ENCODE measurements around the gene PLXDC1.
"Not testable (repeated sequence)": the region's sequence is repeated elsewhere in the genome, so short reads cannot be mapped to it uniquely, and the experiment has no call there.

The PLXDC1 gene

DNA sequence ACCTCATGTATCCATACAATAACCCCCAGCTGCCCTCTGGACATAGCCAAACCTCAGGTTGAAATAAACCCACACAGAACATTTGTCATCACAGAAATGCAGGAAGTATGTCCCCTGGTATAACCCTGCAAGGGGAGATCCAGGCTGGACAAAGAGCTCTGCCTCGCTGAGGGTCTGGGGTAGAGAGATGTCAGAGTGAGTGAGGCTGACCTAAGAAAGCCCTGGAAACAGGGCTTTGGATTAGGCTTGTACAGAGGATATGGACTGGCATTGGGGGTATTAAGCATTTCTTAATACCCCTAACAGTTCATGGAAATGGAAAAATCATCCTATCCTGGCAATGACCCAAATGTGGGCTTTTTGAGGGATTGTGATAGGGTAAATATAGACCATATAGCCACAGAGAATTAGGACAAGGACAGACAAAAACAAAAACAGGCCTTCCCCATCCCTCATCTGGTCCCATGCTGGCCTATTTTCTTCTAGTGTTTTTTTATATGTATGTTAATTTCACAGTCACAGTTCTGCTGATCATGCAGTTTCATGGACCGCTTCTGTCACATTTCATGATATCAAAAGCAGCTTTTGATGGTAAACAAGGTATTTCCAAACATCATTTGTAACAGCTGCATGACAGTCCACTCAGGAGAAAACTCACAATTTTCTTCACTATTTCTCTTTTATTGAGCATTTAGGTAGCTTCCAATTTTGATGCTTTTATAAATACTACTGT is 26.1 kb downstream of the PLXDC1 start:
- DNase-seq (ENCODE audit: low read depth in 2 of 2): no peak

DNA sequence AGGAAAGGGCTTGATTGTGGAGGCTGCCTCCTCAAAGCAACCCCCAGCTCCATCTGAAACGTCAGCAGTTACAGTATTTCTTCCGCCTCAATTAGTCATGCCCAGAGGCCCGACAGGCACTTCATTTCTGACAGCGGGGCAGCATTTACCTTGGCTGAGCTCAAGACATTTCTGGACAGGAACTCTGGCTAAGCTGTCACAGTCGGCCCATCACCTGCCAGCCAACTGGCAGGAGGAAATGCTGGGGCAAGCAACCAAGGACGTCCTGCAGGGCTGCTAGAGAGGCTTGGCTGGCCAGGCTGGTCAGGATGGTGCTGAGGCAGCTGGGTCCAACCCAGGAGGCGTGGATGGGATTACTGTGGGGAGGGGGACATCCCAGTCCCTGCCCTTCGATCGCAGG is 27.8 kb downstream of the PLXDC1 start:
- DNase-seq (ENCODE audit: low read depth in 2 of 2): no peak

DNA sequence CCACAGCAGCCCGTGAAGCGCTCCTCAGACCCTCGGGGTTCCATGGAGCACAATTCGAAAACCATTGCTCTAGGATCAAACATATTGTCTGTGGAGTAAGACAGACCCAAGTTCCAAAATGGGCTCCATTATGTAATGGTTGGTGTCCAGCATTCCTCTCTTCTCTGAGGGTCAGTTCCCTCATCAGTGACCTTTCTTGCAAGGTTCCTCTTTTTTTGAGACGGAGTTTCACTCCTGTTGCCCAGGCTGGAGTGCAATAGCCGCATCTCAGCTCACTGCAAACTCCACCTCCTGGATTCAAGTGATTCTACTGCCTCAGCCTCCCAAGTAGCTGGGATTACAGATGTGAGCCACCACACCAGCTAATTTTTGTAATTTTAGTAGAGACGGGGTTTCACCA is 28.4 kb downstream of the PLXDC1 start:
- DNase-seq (ENCODE audit: low read depth in 2 of 2): no peak

DNA sequence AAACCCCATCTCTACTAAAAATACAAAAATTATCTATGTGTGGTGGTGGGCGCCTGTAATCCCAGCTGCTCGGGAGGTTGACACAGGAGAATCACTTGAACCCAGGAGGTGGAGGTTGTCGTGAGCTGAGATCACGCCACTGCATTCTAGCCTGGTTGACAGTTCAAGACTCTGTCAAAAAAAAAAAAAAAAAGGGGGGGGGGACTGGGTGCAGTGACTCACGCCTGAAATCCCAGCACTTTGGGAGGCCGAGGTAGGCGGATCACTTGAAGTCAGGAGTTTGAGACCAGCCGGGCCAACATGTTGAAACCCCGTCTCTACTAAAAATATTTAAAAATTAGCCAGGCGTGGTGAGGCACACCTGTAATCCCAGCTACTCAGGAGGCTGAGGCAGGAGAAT is 29.5 kb downstream of the PLXDC1 start:
- DNase-seq (ENCODE audit: low read depth in 2 of 2): not testable (repeated sequence)

DNA sequence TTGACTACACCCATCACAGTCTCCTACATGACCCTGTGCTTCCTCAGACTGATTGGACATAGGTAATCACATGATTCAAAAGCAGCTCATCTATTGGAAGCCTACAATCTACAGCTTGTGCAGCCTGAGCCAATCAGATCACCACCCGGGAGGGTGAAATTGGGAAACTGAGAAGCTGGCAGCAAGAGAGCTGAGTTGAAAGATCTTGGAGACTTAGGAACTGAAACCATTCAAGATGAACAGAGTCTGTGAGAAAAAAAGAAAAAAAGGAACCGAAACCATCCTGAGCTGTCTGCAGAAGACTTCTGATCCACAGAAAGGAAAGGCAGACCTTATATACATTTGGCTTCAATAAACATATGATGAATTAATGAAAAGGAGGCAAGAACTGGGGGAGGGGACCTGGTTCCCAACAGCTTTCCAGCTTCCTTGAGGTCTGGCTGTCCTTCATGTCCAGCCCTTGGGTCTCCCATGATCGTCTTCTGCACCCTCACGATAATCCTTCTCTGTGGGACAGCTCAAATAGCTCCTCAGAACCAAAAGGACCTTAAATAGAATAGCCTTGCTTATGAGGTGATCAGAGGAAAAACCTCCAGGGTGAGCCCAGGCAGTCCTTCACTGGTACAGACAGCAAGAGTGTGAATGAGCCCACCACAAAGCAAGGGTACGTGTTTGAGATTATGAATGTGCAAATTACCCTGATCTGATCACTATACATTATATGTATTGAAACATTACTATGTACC is 32.6 kb downstream of the PLXDC1 start:
- DNase-seq (ENCODE audit: low read depth in 2 of 2): no peak

DNA sequence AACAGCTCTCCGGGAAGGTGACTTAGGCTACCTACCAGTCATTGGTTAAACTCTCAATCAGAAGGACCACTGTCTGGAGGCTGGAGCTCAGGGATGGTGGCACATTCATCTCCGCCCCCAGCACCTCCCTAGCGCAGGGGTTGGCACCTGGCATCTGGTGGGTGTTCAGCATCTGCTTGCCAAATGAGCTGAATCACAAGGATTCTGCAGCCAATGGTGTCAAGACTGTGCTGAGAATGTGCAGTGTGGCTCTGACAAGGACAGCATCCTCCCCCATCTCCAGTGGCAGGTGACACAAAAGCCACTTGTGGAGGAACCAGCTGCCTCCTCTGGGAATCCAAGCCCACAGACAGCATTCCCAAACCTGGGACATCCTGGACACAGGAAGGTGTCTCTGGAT is 35.2 kb downstream of the PLXDC1 start:
- DNase-seq (ENCODE audit: low read depth in 2 of 2): no peak

DNA sequence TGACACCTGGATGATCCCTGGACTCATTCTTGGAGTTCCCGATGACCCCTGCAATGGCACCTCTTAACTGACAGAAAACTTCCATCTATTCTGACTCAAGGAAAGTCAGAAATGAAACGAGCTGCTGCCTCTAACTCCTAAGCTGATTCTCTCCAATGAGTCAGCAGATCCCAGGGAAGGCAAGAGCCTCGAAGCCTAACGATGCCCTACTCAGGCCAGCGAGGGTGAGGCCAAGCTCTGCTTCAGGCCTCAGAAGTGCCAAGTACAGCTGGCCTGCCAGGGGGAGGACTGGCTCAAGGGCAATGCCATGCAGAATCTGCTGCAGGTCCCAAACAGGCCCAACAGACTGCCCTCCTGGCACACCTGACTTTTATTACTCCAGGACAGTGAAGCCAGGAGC is 36.3 kb downstream of the PLXDC1 start:
- DNase-seq (ENCODE audit: low read depth in 2 of 2): no peak

DNA sequence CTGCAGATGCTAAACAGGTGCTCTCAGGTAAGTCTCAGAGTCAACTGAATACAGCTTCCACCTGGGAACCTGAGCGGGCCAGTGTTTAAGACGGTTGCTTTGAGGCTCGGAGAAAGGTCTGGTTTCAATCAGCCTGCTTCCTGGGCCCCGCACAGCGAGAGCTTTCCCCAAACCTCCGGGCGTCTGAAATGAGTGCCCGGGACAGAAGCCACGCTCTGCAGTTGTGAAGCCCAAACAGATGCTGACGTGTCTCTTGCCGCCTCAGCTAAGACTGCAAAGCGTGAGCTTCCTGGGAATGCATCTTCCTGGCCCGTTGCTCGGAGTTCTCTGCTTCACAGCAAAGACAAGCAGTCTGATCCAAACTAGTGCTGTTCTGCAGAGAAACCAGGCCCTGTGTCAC is 36.7 kb downstream of the PLXDC1 start:
- DNase-seq (ENCODE audit: low read depth in 2 of 2): no peak

DNA sequence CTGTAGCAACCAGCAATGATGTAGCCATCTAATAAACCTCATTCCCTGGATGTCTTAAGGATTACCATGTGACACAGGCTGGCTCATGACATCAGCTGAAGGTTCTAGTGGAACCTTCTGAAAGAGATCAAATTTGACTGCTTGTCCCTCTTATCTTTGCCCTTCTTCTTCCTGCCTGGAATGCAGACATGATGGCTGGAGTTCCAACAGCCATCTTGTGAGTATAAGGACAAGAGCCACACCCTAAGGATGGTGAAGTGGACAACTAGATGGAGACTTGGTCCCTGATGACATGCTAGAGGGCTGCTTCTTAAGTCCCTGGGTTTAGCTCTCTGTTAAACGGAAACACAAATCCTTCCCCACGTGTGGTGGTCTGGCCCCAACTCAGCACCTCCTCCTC is 37.6 kb downstream of the PLXDC1 start:
- DNase-seq (ENCODE audit: low read depth in 2 of 2): no peak

DNA sequence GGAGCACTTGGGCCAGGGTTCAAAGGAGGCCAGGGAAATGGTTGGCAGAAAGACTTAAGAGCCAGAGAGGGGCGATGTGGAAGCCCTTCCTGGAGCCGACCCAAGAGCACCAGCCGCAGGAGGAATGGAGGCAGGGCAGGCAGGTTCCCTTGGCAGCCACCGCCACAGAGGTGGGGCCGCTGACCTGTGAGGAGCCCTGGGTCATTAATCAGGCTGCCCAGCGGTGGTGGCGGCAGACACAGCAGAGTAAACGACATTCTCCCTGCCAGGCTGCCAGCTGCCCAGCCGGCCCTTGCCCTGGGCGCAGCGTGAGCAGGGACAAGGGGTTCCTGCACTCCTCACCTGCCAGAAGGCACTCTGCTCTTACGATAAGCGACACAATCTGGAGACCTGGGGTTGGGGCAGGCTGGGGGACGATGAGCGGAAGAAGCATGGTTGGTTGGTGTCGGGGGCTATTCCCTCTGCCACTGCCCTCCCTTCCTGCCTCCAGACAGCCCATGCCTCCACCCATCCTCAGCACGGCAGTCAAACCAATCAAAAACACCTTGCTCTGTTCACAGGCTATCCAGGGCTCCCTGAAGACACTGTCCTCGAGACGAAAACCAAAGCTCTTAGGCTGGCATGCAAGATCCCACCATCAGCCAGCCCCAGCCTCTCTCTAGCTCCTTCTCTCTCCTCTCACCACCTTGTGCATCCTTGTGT is 40.9 kb downstream of the PLXDC1 start:
- no peak for DNase-seq (ENCODE audit: low read depth in 2 of 2)

DNA sequence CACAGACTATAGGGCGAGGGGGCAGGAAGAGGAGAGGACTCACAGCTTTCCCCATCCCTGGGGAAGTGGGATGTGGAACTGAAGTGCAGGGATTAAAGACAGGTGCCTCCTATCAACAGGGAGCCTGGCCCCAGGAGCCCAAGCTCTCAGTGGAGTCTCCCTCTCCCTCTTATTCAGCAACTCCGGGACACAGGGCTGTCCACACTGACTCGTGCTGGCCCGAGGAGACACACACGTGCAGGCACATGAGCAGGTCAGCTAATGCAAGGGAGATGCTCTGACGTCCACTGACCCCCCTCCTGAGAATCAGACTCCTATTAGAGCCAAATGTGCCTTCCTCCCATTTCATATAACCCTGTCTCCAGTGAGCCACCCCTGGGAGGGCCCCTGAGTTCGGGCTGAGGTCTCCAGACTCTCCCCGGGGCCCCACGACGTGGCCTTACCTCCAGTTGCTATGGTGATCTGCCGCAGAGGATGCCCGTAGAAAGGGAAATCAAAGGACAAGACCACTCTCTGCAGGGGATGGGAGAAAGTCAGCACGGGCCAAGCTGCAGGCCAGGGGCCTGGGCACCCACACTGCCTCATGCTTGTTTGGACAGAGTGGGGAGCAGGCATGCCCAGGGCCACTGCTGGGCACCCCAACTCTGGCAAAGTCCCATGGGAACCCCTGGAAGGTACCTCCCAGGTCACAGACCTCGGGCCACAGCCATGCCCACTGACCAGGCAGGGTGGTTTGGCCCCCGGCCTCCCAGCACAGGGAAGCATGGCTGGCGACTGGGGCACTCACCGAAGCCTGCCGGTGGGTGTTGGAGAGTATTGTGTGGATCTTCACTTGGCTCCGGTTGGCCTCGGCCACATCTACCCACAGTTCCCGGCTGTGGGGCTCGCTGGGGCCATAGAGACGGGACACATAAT is 42.7 kb downstream of the PLXDC1 start:
- no peak for DNase-seq (ENCODE audit: low read depth in 2 of 2)

DNA sequence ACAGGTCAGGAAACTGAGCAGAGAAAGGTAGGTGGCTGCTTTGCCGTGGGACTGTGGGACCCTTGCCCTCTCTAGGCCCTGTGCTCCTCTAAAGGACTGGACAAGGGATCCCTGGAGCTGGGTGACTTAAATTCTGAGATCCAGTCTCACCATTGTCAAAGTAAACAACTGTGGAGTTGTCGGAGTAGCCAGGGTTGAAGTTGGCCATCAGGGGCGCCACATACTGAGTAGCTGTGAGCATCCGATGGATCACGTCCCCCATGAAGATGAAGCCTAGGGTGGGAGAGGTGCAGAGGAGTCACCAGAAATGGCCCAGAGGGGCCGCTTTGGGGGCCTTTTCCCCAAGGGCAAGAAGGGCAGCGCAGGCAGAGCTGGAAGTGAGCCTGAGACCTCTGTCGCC is 43.5 kb downstream of the PLXDC1 start:
- no peak for DNase-seq (ENCODE audit: low read depth in 2 of 2)

DNA sequence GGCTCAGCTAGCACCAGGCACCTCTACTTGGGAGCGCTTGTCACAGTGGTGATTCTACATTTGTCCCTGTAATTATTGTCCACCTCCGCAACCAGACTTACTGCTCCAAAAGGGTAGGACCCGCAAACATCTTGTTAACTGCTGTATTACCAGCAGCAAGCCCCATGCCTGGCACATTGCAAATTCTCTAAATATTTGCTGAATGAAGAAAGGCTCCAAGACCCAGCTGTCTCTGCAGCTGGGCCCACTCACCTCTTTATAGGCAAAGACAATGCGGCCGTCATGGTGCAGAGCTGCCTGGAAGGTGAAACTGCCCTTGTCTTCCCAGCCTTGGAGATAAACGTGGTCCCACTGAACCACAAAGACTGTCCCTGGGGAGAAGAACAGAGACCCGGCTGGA is 44.3 kb downstream of the PLXDC1 start:
- no peak for DNase-seq (ENCODE audit: low read depth in 2 of 2)

DNA sequence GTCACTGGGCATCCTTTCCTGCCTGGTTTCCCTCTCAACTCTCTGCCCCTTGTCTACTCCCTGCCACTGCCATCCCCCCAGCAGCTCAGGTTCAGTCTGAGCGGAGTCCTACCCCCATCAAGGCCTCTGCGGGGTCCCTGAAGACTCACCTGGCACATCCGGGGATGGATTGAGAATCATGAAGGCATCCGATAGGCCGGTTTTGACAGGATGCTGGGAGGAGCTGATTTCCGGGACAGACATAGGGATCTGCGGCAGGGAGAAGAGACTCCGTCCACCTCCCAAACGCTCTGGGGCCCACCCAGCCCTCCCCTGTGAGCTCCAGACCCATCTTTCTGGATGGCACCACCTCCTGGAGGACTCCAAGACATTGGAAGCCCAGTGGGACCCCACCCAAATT is 45.7 kb downstream of the PLXDC1 start:
- DNase-seq (ENCODE audit: low read depth in 2 of 2): no peak

DNA sequence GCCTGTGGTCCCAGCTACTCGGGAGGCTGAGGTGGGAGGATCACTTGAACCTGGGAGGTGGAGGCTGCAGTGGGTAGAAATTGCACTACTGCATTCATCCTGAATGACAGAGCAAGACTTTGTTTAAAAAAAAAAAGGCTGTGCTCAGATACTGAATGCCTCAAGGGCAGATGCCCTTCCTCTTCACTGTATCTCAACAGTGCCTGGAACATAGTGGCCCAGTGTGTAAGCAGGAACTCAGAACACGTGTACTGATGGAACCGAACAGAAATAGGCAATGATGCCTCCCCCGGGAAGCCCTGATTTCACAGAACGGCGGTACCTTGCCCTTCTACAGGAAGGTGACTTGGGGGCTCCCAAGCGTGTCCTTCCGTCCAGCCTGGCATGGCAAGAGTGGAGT is 46.8 kb downstream of the PLXDC1 start:
- DNase-seq (ENCODE audit: low read depth in 2 of 2): no peak

DNA sequence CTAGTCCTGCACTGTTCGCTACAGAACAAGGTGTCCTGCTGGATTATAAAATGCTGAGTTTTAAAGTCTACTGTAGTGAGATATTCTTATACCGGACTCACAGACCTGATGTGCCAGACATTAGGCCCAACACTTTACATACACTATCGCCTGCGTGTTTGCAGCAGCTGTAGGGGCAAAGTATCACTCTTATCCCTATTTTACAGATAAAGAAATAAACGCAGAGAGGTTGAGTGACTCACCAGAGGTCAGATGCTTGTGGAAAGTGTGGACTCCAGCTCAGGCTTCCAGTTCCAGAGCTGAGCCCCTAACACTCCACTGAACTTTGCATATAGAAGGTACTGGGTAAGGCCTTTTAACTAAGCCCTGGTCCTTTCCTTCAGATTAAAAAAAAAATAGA is 47.4 kb downstream of the PLXDC1 start:
- no peak for DNase-seq (ENCODE audit: low read depth in 2 of 2)

DNA sequence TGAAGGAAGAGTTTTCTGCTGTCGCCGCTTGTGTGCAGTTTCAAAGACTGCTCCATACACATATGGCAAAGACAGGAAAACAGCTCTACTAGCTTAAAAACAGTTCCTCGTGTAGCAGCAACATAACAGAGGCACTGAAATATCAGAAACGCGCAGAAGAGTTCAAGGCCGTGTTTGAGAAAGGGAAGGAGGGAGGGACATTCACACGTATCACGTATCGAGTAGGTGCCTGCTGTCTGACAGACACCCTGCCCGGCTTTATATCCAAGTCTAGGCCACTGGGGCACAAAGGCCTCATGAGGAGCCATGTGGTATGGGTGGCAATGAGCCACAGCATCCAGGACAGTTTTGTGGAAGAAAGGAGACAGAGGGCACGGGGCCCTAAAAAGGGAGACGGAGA is 50.3 kb downstream of the PLXDC1 start:
- no peak for DNase-seq (ENCODE audit: low read depth in 2 of 2)

DNA sequence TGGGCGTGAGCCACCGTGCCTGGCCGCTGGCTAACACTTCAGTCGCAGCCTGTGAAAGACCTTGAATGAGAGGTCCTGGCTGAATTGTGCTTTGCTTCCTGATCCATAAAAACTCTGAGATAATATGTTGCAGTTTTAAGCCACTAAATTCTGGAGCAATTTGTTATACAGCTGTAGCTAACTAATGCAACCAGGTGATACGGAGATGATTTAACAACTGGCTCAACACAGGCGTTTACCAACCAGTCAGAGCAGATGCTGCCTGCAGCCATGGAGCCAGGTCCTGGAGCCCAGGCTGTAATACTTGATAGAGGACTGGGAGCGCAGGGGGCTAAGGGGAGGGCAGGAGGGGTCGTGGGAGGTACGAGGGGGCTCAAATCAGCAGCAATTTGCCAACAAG is 50.9 kb downstream of the PLXDC1 start:
- DNase-seq (ENCODE audit: low read depth in 2 of 2): no peak

DNA sequence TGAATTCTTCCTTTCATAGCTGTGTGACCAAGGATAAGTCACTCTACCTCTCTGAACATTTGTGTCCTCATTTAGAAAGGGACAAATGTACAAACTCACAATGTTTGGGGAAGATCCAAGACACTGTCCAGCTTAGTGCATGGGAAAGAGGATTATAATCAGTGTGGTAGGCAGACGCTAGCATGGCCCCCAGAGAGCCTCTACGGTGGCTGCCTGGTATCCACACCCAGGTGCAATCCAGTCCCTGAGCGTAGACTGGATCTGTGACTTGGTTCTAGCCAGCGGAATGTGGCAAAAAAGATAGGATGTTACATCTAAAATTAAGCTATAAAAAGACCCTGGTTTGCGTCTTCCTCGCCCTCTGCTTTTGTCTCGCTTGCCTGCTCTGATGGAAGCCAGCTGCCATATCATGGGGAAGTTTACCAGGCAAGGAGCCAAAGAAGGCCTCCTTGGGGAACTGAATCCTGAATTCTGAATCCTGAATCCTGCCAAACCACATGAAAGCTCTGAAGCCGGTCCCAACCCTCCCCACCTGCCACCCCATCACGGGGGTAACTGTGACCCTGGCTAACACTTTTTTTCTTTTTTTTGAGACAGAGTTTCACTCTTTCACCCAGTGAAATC is 51.7 kb downstream of the PLXDC1 start:
- no peak for DNase-seq (ENCODE audit: low read depth in 2 of 2)

DNA sequence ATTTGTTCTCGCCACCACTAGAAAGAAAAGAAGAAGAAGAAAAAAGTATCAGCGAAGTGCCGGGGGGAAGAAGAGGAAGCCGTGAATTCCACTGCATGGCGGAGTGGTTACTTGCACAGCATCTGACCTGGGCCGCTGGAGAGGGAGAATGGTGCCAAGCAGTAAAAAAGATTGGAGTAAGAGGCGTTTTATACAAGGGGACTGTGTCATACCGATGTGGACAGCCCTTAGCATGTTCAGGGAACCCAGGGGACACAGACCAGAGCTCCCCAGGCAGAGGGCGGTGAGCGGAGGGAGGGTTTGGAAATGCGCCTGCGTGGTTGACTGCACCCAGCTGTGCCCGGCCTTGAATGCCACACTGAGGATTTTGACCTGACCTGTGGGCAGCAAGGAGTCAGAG is 52.8 kb downstream of the PLXDC1 start:
- no peak for DNase-seq (ENCODE audit: low read depth in 2 of 2)

DNA sequence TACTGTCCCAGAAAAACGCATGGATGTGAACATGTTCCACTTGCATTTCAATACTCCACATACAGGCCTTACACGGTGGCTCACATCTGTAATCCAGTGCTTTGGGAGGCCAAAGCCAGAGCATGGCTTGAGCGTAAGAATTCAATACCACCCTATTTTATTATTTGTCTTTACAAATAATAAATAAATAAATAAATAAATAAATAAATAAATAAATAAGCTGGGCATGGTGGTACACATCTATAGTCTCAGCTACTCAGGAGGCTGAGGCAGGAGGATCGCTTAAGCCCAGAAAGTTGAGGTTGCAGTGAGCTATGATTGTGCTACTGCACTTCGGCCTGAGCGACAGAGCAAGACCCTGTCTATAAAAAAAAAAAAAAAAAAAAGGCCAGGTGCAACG is 53.9 kb downstream of the PLXDC1 start:
- DNase-seq (ENCODE audit: low read depth in 2 of 2): no peak

DNA sequence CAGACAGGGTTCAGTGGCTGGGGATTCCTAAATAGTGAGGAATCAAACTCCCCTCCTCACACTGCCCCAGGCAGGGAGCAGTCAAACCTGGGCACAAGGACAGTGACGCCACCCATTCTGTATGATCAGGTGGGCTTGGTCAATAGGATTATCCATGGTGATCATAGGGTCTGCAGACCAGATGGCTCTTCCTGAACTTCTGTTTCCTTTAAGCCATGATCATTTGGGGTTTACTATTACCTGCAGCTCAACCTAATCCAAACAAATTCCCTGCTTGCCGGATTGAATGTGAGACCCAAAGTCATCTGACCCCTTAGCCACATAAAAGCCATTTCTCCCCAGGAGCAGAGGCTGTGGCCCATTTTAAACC is 54.3 kb downstream of the PLXDC1 start:
- no peak for DNase-seq (ENCODE audit: low read depth in 2 of 2)
